HL-60 (cell line): ENCODE results near the gene CD34.

Experiments
- CTCF ChIP-seq: IDR thresholded peaks from one replicate; pipeline ENCODE4 v1.5.1; 2011; ENCODE audit warnings: low read length, control low read depth, inconsistent platforms; ENCODE audit not compliant: insufficient read depth
- SPI1 ChIP-seq: IDR thresholded peaks from 2 replicates; pipeline ENCODE4 v1.6.1; 2012; ENCODE audit warnings: low read depth, mild to moderate bottlenecking, borderline replicate concordance

- TF ChIP-seq CTCF (no peak), SPI1 (no peak)
Measured at GRCh38 chr1:207856276-207857023, 54.5 kb downstream of the CD34 start.
